B cell (primary cell): ENCODE data around the gene HDAC9. TPM values are rescaled to one million over a fixed set of nuclear protein-coding genes. Genes with fewer than 3 reads are reported as not detected.

Experiments used
- ATAC-seq: fragments of 200-7000 bp; cut with Tn5 transposase; one replicate; pipeline ENCODE4 v1.10.0; 2021; ENCODE audit warnings: low read depth, mild to moderate bottlenecking, moderate number of reproducible peaks, moderate library complexity
- CTCF ChIA-PET: fragments of 350-600 bp; sonication (Branson Sonifier 250); formaldehyde crosslinking; loops from one replicate; lab custom pipeline; 2021; ENCODE audit warnings: antibody characterized with exemption, inconsistent platforms; lab: Charles Lee
- POLR2A ChIA-PET: fragments of 350-600 bp; sonication (Branson Sonifier 250); formaldehyde crosslinking; loops from one replicate; lab custom pipeline; 2021; ENCODE audit warnings: antibody characterized with exemption; lab: Charles Lee
- DNase-seq: peaks from one replicate; pipeline ENCODE4 v3.0.0; 2013
- H2AFZ ChIP-seq: 2 replicates; pipeline ENCODE4 v1.6.1; 2012; ENCODE audit warnings: mild to moderate bottlenecking, low read depth, low read length; ENCODE audit not compliant: insufficient read depth, poor library complexity, severe bottlenecking
- H3K27ac ChIP-seq, 2 donors: 1 replicate in 1 of 2; 2 replicates in 1 of 2; pipeline ENCODE4 v1.5.1; 2012 to 2013; ENCODE audit warnings: low read length in 2 of 2, mild to moderate bottlenecking in 2 of 2, moderate library complexity in 1 of 2
- H3K27me3 ChIP-seq, 4 experiments: fragments of 200-600 bp in 1 of 4; sonication (generic) in 1 of 4; replicated peaks in 1 of 4; 1 replicate in 2 of 4; 2 replicates in 2 of 4; pipeline versions ENCODE4 v1.6.1 to v1.7.0; 2013 to 2016; ENCODE audit warnings: low read length in 3 of 4, mild to moderate bottlenecking in 2 of 4, mixed read lengths in 1 of 4, moderate library complexity in 1 of 4; ENCODE audit not compliant: insufficient read depth in 4 of 4, control insufficient read depth in 3 of 4; ENCODE audit errors: control extremely low read depth in 1 of 4
- H3K36me3 ChIP-seq, 2 experiments: replicated peaks in 1 of 2; 1 replicate in 1 of 2; 2 replicates in 1 of 2; pipeline versions ENCODE4 v1.6.1 to v1.7.1; 2013; ENCODE audit warnings: low read length in 1 of 2; ENCODE audit not compliant: insufficient read depth in 2 of 2, control insufficient read depth in 1 of 2; ENCODE audit errors: control extremely low read depth in 1 of 2, extremely low read depth in 1 of 2
- H3K4me1 ChIP-seq, 2 donors: fragments of 200-600 bp in 1 of 2; sonication (generic) in 1 of 2; 1 replicate in 1 of 2; 2 replicates in 1 of 2; pipeline versions ENCODE4 v1.5.1 to v1.6.1; 2013 to 2017; ENCODE audit warnings: low read length in 2 of 2; ENCODE audit not compliant: control insufficient read depth in 2 of 2, insufficient read depth in 2 of 2
- H3K4me2 ChIP-seq: replicated peaks from 2 replicates; pipeline ENCODE3; 2012; ENCODE audit warnings: mild to moderate bottlenecking, low read depth, low read length; ENCODE audit not compliant: poor library complexity, severe bottlenecking
- H3K4me3 ChIP-seq, 5 experiments: fragments of 200-600 bp in 1 of 5; sonication (generic) in 1 of 5; 1 replicate in 3 of 5; 2 replicates in 2 of 5; pipeline versions ENCODE4 v1.5.1 to v1.7.0; 2011 to 2016; ENCODE audit warnings: low read length in 4 of 5, mild to moderate bottlenecking in 4 of 5, low read depth in 2 of 5, control low read depth in 1 of 5, moderate library complexity in 1 of 5; ENCODE audit not compliant: insufficient read depth in 1 of 5; ENCODE audit errors: control extremely low read depth in 1 of 5, extremely low read depth in 1 of 5
- H3K79me2 ChIP-seq: fragments of 200-600 bp; sonication (generic); one replicate; pipeline ENCODE4 v1.6.0; 2016; ENCODE audit warnings: low read length; ENCODE audit not compliant: control insufficient read depth, insufficient read depth
- H3K9ac ChIP-seq: fragments of 200-600 bp; sonication (generic); 2 replicates; pipeline ENCODE4 v1.6.1; 2017; ENCODE audit warnings: mild to moderate bottlenecking, low read length, moderate library complexity
- H3K9me3 ChIP-seq, 3 donors: one replicate each; pipeline versions ENCODE4 v1.6.1 to v1.7.1; 2013; ENCODE audit warnings: low read length in 2 of 3; ENCODE audit not compliant: control insufficient read depth in 2 of 3, insufficient read depth in 1 of 3; ENCODE audit errors: control extremely low read depth in 1 of 3
- H4K20me1 ChIP-seq: 2 replicates; pipeline ENCODE4 v1.6.0; 2012; ENCODE audit warnings: mild to moderate bottlenecking, low read length; ENCODE audit not compliant: insufficient read depth, control insufficient read depth, poor library complexity, severe bottlenecking
- H3K27ac Mint-ChIP-seq: one replicate; pipeline ENCODE4 v1.8.0; 2021; ENCODE audit warnings: mixed read lengths
- H3K27me3 Mint-ChIP-seq: one replicate; pipeline ENCODE4 v1.8.0; 2021; ENCODE audit warnings: mixed read lengths
- H3K4me1 Mint-ChIP-seq: one replicate; pipeline ENCODE4 v1.8.0; 2021; ENCODE audit warnings: mixed read lengths
- H3K4me3 Mint-ChIP-seq: one replicate; pipeline ENCODE4 v1.8.0; 2021; ENCODE audit warnings: mixed read lengths
- H3K9me3 Mint-ChIP-seq: one replicate; pipeline ENCODE4 v1.8.0; 2022; ENCODE audit warnings: mixed read lengths; ENCODE audit not compliant: insufficient read depth
- CTCF ChIP-seq: fragments of 200-600 bp; IDR thresholded peaks from one replicate; pipeline ENCODE4 v1.8.0; 2022; ENCODE audit warnings: antibody characterized with exemption, mild to moderate bottlenecking
- EZH2 ChIP-seq: IDR thresholded peaks from 2 replicates; pipeline ENCODE4 v1.6.1; 2012; ENCODE audit warnings: borderline replicate concordance, low read depth, mild to moderate bottlenecking, moderate library complexity, low read length; ENCODE audit not compliant: insufficient read depth, poor library complexity, severe bottlenecking
- WGBS: methylation state at CpG from one replicate; pipeline ENCODE4 v1.1.5; 2013; ENCODE audit warnings: missing lambda C conversion rate; ENCODE audit not compliant: insufficient coverage; 5-methylcytosine and 5-hydroxymethylcytosine counted together
- intact Hi-C: fragments of 100-400 bp; cut with micrococcal nuclease; formaldehyde crosslinking; loops from one replicate; pipeline ENCODE4 v1.10.0; 2022
- polyA plus RNA-seq: library from polyadenylated mRNA; depleted of rRNA; stranded (reverse); fragments of >200 nt; gene quantifications from 2 replicates; pipeline ENCODE4 v1.2.3, GENCODE V29; 2012
- total RNA-seq, 2 donors: library from RNA; stranded (reverse); fragments of 120-200 nt in 1 of 2; gene quantifications; 1 replicate in 1 of 2; 2 replicates in 1 of 2; pipeline versions ENCODE4 v1.2.3 to v1.2.4, GENCODE V29; 2013 to 2022

Gene HDAC9
- total and polyA plus RNA-seq, 2 donors (not counting 1 experiment from before 2014, with no cell fraction given), result 49.1 to 64.8 TPM

GRCh38 chr7:18468795-18469194 lies 26.8 kb upstream of the HDAC9 start:
- Histone ChIP-seq H2AFZ (no peak overlapping the region), H3K4me3 (no peak overlapping the region), H3K79me2 (peaks cover 48% of the 10 kb centered on the region), H3K9ac (no peak overlapping the region), H3K9me3 (no peaks in the 10 kb centered on the region), H4K20me1 (peaks cover 21% of the 10 kb centered on the region), H3K4me1 (peaks cover 3 to 5% of the 10 kb centered on the region in 2 donors), H3K27me3 (no peaks in the 10 kb centered on the region), H3K36me3 (no peaks in the 10 kb centered on the region), H3K27ac (no peak overlapping the region), H3K4me2 (no peak overlapping the region)
- DNase-seq, result no peak
- TF ChIP-seq EZH2, result no peak
- TF ChIP-seq CTCF, result no peak
- Mint-ChIP-seq H3K27ac (no peak overlapping the region), H3K27me3 (no peaks in the 10 kb centered on the region), H3K9me3 (no peaks in the 10 kb centered on the region), H3K4me1 (peaks cover 18% of the 10 kb centered on the region), H3K4me3 (no peak overlapping the region)
- intact Hi-C loops, result loop anchor here (2.0 kb wide), 1 partner anchor 30 kb away; no protein-coding TSS in a partner anchor
- ChIA-PET POLR2A (no interaction called here), CTCF (interaction anchor here (1.0 kb wide), 1 partner anchor 116 kb away, joined by 3 read pairs; no protein-coding TSS in a partner anchor)
- no peak for ATAC-seq

- Histone ChIP-seq H2AFZ (no peak overlapping the region), H3K79me2 (peaks cover 42% of the 10 kb centered on the region), H3K9me3 (no peaks in the 10 kb centered on the region), H3K4me3 (no peak overlapping the region), H4K20me1 (peaks cover 21% of the 10 kb centered on the region), H3K4me2 (no peak overlapping the region), H3K9ac (no peak overlapping the region), H3K4me1 (peaks cover 3 to 5% of the 10 kb centered on the region in 2 donors), H3K36me3 (no peaks in the 10 kb centered on the region), H3K27me3 (no peaks in the 10 kb centered on the region), H3K27ac (no peak overlapping the region)
- Mint-ChIP-seq H3K27me3 (no peaks in the 10 kb centered on the region), H3K9me3 (no peaks in the 10 kb centered on the region), H3K27ac (no peak overlapping the region), H3K4me1 (peaks cover 17% of the 10 kb centered on the region), H3K4me3 (no peak overlapping the region)
- ATAC-seq, result no peak
- TF ChIP-seq EZH2, result no peak
- no peak for TF ChIP-seq CTCF
- no CpG with 5 or more reads among the region's 1 CpG for WGBS
- CTCF ChIA-PET, result interaction anchor here (0.8 kb wide), 1 partner anchor 105 kb away, joined by 3 read pairs; no protein-coding TSS in a partner anchor
- POLR2A ChIA-PET, result interaction anchor here (0.6 kb wide), 1 partner anchor 83 kb away, joined by 4 read pairs; no protein-coding TSS in a partner anchor
- DNase-seq, result no peak
- intact Hi-C loops, result loop anchor here (2.0 kb wide), 1 partner anchor 29 kb away; no protein-coding TSS in a partner anchor
Observed at GRCh38 chr7:18469316-18469715, 26.2 kb upstream of the HDAC9 start.
